ENCODE data around the gene DIP2C. TPM values are rescaled to one million over a fixed set of nuclear protein-coding genes. Genes with fewer than 3 reads are reported as not detected.
"Not testable (repeated sequence)": the region's sequence is repeated elsewhere in the genome, so short reads cannot be mapped to it uniquely, and the experiment has no call there.

The DIP2C gene
- polyA plus RNA-seq, 3 donors: 19.1 to 24.8 (median 23.2) TPM

DNA sequence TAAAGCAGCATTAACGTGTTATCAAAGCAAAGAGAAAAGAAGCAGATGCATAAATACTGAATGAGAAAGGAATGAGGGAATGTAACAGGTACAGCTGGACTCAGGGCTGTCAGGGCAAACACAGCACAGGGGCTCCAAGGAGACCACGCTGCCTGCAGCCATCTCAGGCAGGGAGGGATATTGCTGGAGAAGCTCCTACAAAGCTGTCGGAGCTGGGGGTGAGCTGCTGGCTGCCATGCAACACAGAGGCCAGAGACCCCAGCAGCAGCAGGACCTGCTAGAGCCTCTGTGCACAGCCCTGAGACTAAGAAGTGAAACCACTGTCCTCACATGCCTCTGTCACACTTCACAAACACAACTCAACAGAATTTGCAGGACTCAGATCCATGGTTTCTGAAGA, 235.8 kb downstream of the DIP2C start:
- no peak for DNase-seq

DNA sequence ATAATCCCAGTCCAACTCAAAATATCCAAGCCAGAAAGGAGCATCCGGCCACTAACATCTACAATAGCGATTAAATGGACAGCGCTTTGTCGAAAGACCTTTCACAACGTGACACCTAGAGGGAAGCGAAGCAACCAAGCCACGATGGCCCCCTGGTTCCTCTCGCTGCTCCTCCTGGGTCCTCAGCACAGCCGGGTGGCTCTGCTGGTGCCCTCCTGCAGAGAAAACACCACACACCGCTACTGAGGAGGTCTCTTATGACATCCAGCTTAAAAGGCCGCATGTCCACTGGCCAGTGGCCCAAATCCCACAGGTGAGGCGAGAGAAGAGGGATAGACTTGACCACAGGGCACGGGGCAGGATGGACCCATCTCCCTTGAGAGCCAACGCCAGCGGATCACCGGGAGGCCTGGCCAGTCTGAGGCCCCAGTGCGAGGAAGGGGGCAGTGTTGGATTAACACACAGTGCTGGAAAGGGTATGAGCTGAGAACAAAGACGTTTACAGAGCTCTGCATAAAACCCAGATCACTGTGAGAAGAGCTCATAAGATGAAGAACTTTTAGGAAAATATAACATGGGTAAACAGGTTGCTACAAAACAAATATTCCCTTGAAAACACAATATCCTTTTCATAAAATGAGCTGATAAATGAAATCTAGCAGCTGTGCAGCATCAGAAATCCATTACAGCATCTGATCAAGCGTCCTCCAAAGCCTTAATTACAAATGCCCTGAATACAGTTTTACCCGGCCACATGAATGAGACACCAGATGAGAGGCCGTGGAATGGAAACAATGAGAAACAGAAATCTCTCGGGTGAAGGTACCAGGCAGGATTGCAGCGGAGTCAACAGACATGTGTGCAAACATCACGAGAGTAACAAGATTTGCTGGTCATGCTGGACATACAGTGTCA, 236.7 kb downstream of the DIP2C start:
- no peak for DNase-seq

DNA sequence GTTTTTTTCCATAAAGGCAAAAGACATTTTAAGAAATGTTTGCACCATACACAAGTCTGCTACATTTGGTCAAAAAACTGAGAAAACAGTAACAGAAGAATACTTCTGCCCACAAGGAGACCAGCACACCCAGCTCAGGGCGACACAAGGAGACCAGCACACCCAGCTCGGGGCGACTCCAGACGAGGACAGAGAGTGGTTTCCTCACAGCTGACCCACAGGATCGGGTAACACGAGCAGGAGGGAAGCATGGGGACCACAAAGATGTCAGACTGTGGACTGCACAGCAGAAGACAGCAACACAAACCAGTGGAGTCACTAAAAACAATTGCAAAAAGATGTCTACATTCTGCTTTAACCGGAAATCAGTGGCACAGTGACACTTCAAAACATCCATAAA, 237.6 kb downstream of the DIP2C start:
- no peak for DNase-seq

DNA sequence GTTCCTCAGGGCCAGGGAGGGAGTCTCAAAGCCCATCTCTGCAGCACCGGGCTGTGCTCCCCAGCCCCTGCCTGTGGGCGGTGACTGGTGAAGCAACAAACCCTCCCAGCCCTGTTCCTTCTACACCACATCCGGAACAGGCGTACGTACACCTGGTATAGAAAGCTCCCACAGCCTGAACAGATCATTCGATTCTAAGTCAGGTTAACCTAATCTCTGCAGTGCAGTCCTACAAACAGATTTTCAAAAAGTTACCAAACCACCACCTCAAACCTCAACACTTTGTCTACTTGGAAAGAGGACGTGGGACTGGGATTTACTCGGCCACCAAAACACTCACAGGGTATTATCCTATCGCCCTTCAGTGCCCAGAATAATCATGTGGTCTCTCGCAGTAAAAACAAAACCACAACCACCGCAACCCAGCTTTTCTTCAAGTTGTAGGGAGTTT, 238.4 kb downstream of the DIP2C start:
- peak; percentile 23 for DNase-seq

DNA sequence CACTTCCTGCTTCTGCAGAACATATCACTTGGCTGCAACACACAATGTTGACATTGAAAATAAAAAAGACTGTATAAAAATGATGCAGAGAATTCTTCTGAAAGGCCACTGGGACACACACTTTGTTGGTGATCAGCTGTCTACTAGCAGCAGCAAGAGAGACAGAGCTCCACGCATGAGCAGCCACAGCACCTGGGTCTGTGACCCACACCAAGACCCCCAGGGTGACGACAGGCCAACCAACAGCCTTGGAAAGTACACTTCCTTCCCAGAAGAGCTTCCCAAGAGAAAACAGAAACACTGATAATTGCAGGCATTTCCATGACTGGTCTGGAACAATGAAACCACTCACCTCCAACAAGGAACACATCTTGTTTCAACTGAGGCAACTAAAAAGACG, 239.0 kb downstream of the DIP2C start:
- DNase-seq: no peak

DNA sequence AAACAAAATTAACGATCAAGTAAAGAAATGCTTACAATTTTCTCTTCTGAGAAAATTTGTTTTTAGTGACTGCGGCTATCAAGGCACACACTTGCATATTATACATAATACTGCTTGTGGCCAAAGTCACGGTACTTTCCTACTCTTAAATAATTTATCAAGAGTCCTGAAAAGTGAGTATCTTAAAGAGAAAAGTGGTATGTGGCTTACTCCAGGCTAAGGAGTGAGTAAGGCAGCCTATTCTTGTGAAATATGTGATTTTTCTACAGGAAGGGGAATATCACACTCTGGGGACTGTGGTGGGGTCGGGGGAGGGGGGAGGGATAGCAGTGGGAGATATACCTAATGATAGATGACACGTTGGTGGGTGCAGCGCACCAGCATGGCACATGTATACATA, 240.1 kb downstream of the DIP2C start:
- not testable (repeated sequence) for DNase-seq

DNA sequence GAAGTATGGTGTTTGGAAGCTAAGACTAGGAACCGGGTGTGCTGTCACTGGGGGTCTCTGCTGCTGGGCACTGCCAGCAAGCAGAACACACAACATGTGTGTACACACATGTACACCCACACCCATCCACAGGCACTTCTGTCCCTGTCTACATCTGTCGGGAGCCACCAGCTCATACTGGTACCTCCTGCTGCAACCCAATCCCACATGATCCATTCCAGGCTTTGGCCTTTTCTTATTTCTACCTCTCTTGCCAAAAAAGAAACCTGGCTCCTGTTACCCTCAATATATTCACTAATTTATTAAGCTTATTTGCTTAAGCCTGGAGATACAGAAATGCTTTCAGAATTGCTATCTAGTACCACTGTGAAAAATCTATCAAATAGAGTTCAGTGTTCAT, 246.0 kb downstream of the DIP2C start:
- no peak for DNase-seq

DNA sequence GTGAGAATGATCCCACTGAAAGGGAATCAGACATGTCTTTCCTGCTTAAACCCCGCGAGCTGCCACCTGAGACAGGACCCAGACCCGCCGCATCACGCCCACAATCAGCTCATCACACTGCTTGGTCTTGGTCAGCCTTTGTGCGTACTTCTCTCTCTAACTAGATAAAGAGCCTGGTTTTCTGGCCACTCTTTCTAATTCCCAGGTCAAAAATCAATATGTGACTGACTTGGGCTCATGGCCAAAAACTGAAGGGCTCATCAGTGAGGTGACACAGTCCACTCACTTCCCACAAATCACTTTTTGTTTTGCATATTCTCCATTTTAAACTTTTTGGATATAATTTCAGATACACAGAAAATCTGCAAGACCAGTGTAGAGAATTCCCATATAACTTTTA, 247.3 kb downstream of the DIP2C start:
- DNase-seq: no peak

DNA sequence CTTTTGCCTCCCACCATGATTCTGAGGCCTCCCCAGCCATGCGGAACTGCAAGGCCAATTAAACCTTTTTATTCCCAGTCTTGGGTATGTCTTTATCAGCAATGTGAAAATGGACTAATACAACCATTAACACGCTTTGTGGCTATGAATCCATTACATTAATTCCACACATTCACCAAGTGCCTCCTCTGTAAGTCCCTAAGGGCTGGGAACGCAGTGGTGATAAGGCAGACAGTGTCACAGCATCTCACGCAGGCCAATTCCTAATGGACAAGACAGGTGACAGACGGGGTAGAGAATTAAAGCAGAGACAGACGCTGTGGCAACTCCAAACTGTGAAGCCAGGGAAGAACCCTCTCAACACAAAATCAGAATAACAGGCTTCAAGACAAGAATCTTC, 247.8 kb downstream of the DIP2C start:
- DNase-seq: no peak

DNA sequence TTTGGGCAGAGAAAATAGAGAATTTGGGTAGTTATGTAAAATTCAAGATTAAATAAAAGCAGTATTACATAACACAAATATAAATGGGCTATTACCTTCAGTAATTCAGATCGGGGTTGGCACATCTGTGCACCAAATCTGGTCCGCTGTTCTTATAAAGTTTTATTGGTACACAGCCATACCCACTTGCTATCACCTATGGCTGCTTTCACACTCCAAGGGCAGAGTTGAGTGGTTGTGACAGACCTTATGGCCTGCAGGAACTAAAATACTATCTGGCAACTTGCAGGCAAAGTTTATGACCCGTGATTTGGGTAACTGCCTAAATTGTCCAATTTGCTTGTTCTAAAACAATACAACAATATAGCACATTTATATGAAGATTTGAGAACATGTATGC, 249.3 kb downstream of the DIP2C start:
- no peak for DNase-seq

DNA sequence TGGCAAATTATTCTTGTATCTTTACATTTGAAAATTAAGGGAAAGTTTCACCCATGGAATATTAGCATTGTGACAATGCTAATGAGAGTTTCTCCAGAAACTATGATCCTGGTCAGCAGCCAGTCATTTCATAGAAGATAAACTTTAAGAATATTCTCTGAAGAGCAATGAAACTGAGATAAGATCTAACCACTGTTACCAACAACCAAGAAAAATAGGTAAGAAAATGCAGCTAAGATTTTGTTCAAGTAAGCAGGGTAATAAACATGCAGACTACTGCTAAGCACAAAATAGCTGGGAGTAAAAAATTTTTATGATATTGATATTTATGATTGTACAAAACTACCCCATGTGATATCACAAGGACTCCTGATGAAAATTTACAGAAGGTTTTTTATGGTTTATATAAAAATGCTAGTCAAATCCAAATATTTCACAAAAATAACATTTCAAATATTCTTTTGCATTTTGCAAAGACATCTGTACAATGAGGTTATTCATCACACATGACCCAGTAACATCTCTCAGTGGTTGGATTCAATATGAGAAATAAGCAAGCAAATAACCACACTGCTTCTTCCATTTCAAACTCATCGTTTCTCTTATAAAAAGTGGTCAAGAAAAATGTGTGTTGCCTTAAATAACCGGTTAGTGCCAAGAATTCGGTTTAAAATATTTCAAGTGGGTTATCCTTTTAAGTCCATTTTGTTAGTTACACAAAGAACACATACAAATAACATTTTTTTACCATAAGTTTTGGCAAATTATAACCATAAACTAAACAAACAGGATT, 251.6 kb downstream of the DIP2C start:
- no peak for DNase-seq

DNA sequence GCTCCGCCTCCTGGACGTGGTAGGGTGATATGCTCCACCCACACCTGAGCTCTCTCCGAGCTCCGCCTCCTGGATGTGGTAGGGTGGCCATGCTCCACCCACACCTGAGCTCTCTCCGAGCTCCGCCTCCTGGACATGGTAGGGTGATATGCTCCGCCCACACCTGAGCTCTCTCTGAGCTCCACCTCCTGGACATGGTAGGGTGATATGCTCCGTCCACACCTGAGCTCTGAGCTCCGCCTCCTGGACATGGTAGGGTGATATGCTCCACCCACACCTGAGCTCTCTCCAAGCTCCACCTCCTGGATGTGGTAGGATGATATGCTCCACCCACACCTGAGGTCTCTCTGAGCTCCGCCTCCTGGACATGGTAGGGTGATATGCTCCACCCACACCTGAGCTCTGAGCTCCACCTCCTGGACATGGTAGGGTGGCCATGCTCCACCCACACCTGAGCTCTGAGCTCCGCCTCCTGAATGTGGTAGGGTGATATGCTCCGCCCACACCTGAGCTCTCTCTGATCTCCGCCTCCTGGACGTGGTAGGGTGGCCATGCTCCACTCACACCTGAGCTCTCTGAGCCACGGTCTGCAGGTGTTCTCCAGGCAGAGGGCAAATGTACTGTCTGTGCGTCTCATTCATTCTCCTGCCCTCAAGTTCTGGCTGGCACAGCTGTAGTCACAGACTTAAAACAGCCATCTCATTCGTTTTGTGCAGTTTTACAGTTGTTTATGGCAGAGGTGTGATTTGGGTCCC, 252.4 kb downstream of the DIP2C start:
- no peak for DNase-seq

DNA sequence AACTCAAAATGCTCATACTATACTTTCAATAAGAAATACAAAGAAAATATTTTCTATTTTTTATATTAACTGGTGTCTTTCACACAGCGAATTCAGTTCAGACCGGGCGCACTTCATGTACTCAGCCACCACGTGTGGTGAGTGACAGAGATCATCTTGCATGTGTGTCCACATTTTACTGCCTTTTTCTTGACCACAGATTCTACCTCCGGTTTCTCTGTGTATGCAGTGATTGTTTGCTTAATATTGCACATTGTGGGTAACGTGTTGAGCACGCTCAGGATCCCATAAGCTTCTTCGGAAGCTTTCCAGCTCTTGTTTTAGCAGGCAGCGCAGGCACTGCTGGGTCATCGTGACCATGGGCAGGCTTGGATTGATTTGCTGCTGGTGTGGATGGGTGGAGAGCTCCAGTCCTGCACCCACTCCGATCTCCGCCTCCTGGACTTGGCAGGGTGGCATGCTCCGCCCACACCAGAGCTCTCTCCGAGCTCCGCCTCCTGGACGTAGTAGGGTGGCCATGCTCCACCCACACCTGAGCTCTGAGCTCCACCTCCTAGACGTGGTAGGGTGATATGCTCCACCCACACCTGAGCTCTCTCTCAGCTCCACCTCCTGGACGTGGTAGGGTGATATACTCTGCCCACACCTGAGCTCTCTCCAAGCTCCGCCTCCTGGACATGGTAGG, 253.3 kb downstream of the DIP2C start:
- no peak for DNase-seq

DNA sequence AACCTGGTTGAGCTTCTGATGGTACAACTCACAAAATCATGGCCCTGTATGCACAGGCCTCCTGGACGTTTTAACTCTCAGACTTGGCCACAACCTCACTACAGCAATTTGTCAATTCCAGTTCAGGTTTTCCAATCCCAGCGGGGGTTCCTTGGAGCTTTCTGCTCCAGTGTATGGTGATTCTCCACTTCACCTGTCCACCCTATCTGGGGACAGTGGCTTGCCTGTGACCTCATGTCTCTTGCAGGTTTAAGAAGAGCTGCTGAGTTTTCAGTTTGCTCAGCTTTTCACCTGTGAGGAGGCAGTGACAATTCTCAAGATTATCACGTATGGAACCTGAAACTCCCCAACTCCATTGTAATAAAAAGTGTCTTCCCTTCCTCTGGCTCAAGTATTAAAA, 254.1 kb downstream of the DIP2C start:
- no peak for DNase-seq

DNA sequence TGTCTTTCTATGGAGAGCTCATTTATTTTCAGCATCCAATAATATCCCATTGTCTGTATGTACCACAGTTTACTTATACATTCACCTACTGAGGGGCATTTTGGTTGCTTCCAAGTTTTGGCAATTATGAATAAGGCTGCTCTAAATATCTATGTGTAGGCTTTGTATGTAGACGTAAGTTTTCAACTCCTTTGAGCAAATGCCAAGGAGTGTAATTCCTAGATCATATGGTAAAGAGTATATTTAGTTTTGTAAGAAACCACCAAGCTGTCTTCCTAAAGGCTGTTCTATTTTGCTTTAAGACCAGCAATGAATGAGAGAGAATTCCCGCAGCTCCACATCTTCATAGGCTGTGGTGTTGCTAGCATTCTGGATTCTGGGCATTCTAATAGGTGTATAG, 259.8 kb downstream of the DIP2C start:
- DNase-seq: no peak

DNA sequence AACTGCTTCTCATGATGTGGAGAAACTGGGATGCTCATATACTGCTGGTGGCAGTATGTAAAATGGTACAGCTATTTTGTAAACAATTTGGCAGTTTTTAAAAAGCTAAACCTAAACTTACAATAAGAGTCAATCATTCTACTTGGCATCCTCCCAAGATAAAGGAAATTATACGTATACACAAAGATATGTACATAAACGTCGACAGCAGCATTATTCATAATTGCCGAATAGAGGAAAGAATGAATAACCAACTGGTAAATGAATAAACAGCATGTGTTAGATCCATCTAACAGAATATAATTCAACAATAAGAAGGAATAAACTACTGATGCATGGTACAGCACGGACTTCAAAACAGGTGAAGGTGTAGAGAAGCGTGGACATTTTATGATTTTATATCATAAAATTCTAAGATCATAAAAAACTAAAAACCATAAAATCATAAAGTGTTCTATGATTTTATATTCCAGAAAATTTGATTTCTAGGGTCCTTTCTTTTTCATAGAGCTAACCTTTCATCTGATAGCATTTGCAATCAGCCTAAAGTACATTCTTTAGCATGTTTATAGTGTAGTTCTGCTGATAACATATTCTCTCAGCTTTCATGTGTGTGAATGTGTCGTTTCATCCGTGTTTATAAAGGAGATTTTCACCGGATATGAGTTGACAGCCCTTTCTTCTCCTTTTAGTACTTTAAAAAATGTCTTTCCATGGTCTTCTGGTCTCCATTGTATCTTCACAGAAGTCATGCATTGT, 261.5 kb downstream of the DIP2C start:
- no peak for DNase-seq

DNA sequence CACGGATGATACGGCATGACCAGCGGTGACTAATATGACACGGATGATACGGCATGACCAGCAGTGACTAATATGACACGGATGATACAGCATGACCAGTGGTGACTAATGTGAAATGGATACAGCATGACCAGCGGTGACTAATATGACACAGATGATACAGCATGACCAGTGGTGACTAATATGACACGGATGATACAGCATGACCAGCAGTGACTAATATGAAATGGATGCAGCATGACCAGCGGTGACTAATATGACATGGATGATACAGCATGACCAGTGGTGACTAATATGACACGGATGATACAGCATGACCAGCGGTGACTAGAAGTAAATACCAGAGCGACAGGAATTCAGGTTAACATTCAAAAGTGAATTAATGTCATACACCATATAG, 264.1 kb downstream of the DIP2C start:
- DNase-seq: not testable (repeated sequence)

DNA sequence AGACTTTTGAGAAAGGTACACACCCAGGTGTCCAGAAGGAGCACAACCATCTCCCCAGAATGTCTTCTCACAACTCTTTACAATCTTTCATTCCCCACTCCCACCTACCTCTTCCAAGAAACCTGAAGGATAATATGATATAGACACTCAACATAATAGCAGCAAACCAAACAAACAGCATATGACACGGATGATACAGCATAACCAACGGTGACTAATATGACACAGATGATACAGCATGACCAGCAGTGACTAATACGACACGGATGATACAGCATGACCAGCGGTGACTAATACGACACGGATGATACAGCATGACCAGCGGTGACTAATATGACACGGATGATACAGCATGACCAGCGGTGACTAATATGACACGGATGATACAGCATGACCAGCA, 264.7 kb downstream of the DIP2C start:
- not testable (repeated sequence) for DNase-seq

DNA sequence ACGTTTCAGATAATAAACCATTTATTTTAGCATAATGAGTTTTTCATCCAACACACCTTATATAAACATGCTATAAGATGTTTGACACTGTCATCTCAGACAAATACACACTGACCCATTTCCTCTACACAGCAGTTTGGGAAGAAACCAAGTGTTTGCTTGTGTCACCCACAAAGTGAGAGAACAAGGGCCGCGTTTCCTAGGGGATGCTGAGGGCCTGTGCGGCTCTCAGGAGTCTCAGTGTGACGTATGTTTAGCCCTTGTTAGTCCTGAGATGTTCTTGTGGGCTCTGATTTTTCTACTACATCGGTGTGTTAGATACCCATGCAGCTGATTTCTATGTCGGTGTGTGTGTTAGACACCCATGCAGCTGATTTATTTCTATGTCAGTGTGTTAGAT, 266.3 kb downstream of the DIP2C start:
- no peak for DNase-seq

DNA sequence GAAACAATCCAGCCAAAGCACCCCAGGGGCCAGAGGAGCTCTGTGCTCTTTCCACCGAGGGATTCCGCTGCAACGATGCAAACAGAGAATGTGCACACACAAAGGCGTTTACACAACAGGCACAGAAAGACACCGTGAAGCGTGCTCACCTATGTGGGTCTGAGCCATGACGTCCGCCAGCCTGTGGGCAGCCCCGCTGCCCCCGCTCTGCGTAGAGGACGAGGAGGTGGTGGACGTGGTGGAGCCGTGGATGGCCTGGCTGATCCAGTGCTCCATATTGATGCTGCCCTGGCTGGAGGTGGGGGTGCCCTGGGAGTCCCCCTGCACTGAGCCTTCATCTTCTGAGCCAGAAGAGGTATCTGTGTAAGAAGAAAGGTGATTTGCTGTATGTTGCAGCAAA, 266.8 kb downstream of the DIP2C start:
- no peak for DNase-seq

DNA sequence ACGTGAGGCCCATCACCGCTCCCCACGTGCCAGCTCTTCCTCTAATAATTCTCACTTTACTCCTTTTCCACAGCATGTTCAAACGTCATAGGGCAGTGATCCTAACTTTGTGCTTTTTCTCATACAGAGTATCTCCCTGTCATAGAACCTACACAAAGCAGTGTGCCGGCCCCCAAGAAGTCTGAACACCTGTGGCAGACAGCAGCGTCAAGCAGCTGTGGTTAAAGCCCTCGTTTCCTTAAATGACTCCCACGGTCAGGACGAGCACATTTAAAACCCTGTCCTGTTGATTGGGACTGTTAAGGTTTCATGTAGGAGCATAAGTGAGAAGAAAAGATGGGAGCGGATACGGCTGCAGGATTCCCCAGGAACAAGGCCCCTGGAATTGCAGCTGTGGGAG, 267.2 kb downstream of the DIP2C start:
- no peak for DNase-seq
